HL-60 (cell line): ENCODE results near the gene EXOC4.
A peak's percentile ranks its signal among the peaks of the same experiment; 100 is the strongest.

Experiments
- DNase-seq, 2 experiments: peaks; one replicate each; pipeline ENCODE4 v3.0.0-alpha.2; 2010 to 2020; ENCODE audit warnings: low read depth in 1 of 2, low spot score in 1 of 2
- H3K27ac ChIP-seq: fragments of 250-450 bp; sonication (Bioruptor Pico); replicated peaks from 2 replicates; pipeline ENCODE4 v1.5.1; 2020; ENCODE audit warnings: mild to moderate bottlenecking, moderate library complexity
- H3K27me3 ChIP-seq: fragments of 250-450 bp; sonication (Bioruptor Pico); 2 replicates; pipeline ENCODE4 v1.5.1; 2021; ENCODE audit warnings: mild to moderate bottlenecking, moderate library complexity; ENCODE audit not compliant: insufficient read depth, poor library complexity, severe bottlenecking
- H3K4me3 ChIP-seq: replicated peaks from 2 replicates; pipeline ENCODE4 v1.5.1; 2011; ENCODE audit warnings: mild to moderate bottlenecking, control low read depth, low read length; ENCODE audit not compliant: insufficient read depth
- CTCF ChIP-seq: IDR thresholded peaks from one replicate; pipeline ENCODE4 v1.5.1; 2011; ENCODE audit warnings: low read length, control low read depth, inconsistent platforms; ENCODE audit not compliant: insufficient read depth
- GABPA ChIP-seq: IDR thresholded peaks from 2 replicates; pipeline ENCODE4 v1.6.1; 2012; ENCODE audit warnings: low read depth
- POLR2AphosphoS5 ChIP-seq: IDR thresholded peaks from 2 replicates; pipeline ENCODE4 v1.6.1; 2012; ENCODE audit warnings: low read depth
- REST ChIP-seq: IDR thresholded peaks from 2 replicates; pipeline ENCODE4 v1.6.1; 2012; ENCODE audit warnings: low read depth; ENCODE audit not compliant: insufficient replicate concordance
- SPI1 ChIP-seq: IDR thresholded peaks from 2 replicates; pipeline ENCODE4 v1.6.1; 2012; ENCODE audit warnings: low read depth, mild to moderate bottlenecking, borderline replicate concordance

EXOC4 gene

GRCh38 chr7:133536450-133536849, 283.6 kb downstream of the EXOC4 start:
- H3K27ac ChIP-seq, result no peak overlapping the region
- DNase-seq, result no peak
- no peak overlapping the region for H3K4me3 ChIP-seq
- TF ChIP-seq GABPA (no peak), SPI1 (no peak), REST (no peak), CTCF (no peak), POLR2AphosphoS5 (no peak)
- H3K27me3 ChIP-seq, result no peaks in the 10 kb centered on the region

- TF ChIP-seq SPI1 (no peak), CTCF (no peak), POLR2AphosphoS5 (no peak), REST (no peak), GABPA (no peak)
- no peaks in the 10 kb centered on the region for H3K27me3 ChIP-seq
- no peak overlapping the region for H3K4me3 ChIP-seq
- no peak overlapping the region for H3K27ac ChIP-seq
- DNase-seq, result no peak
Observed at GRCh38 chr7:133539016-133539415, 286.1 kb downstream of the EXOC4 start.

GRCh38 chr7:133540096-133540860, 287.4 kb downstream of the EXOC4 start:
- Histone ChIP-seq H3K27ac (no peak overlapping the region), H3K4me3 (no peak overlapping the region), H3K27me3 (no peaks in the 10 kb centered on the region)
- peak in 1 of 2 experiments; percentile 3 for DNase-seq
- TF ChIP-seq POLR2AphosphoS5 (no peak), SPI1 (no peak), GABPA (no peak), REST (no peak), CTCF (no peak)
